HG02840 (cell line): Measurements from ENCODE around the gene TFAP2D.

Experiments used
- ATAC-seq: cut with Tn5 transposase; IDR thresholded peaks from one replicate; pipeline ENCODE4 v1.9.1; 2021; ENCODE audit warnings: mild to moderate bottlenecking, moderate library complexity, moderate number of reproducible peaks; ENCODE audit not compliant: unreplicated experiment, low FRiP score

TFAP2D gene

GRCh38 chr6:50817646-50817950 is 104.3 kb downstream of the TFAP2D start:
- no peak for ATAC-seq

- ATAC-seq: no peak
Observed at GRCh38 chr6:50818020-50818419, 104.7 kb downstream of the TFAP2D start.

GRCh38 chr6:50818673-50819072 is 105.3 kb downstream of the TFAP2D start, which contains the start of gene TFAP2B:
TSS of gene TFAP2B (plus strand) at chr6:50818871. CDS start at chr6:50818892, 21 bp downstream.
- ATAC-seq: no peak

GRCh38 chr6:50819466-50819903 is 106.2 kb downstream of the TFAP2D start:
- no peak for ATAC-seq

GRCh38 chr6:50819904-50820868 is 106.9 kb downstream of the TFAP2D start:
- ATAC-seq: no peak

- ATAC-seq: no peak
Observed at GRCh38 chr6:50820869-50821264, 107.5 kb downstream of the TFAP2D start.

- ATAC-seq: no peak
Observed at GRCh38 chr6:50821441-50822077, 108.2 kb downstream of the TFAP2D start.

- ATAC-seq: no peak
Observed at GRCh38 chr6:50822078-50822476, 108.8 kb downstream of the TFAP2D start.
